Measurements from ENCODE around the gene KTN1.

KTN1 gene

DNA sequence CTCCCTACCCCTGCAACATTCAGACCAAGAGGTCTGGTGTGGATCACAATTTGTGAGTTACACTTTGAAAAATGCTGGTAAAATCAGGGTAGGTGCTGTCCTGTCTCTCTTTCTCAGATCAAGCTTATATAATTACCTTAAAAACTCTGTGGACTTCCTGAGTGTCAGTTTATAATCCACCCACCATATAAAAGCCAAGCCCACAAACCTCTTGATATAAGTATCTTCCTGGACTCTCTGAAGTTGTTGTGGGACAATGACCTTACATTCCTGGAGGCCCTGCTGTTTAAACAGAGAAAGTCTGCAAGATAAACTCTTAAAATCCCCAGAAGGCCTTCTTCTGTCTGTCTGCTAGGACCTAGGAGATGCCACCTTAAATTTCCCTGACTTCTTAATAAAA lies 11.4 kb upstream of the KTN1 start:
- H3K36me3 ChIP-seq (ENCODE audit: insufficient read depth, low read length): no peaks in the 10 kb centered on the region
- no peak overlapping the region for H3K4me3 ChIP-seq
- no peaks in the 10 kb centered on the region for H3K9me3 ChIP-seq (ENCODE audit: low read depth, low read length)
- DNase-seq (ENCODE audit: low read depth, low spot score): no peak
- no peak for TF ChIP-seq FOXP2 (optimal IDR thresholded peaks at IDR 0.05; ENCODE audit: control extremely low read depth, extremely low read length, insufficient read depth)
- TF ChIP-seq EZH2 (IDR thresholded peaks at IDR 0.05): no peak
- TF ChIP-seq POLR2AphosphoS5 (IDR thresholded peaks at IDR 0.05; ENCODE audit: borderline replicate concordance, low read depth, low read length): no peak
- H3K27ac ChIP-seq: 0 out of 2 replicates have a peak overlapping the region, but pooled peaks have one; percentile 27
- no peak overlapping the region for H3K9ac ChIP-seq (ENCODE audit: insufficient read length)

DNA sequence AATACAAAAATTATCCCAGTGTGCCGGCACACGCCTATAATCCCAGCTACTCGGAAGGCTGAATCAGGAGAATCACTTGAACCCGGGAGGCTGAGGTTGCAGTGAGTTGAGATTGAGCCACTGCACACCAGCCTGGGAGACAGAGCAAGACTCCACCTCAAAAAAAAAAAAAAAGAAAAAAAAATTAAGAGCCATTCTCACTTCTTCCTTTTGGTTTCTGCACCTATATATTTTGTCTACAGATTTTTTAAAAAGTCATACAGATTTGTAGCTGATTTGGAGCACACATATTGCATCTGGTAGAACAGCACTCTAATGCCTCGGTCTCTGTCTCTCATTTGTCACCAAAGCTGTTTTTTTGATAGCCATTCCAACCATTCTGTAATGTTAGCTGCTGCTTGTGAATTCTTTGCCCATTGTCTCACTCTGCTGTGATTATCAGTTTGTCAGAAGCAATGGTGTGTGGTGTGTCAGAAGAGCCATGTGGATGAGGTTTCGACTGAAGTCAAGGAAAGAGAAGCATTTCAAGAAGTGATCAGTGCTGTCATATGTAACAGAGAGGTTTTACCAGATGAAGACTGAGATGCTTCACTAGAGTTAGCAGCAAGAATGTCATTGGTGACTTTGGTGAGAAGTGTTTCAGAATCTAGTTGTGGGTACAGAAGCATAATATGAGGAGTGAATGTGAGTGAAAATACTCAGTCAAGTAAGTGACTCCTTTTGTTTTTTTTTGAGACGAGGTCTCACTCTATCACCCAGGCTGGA lies 8.7 kb upstream of the KTN1 start:
- Histone ChIP-seq H3K36me3 (ENCODE audit: insufficient read depth, low read length) (no peaks in the 10 kb centered on the region), H3K4me3 (no peak overlapping the region), H3K9ac (ENCODE audit: insufficient read length) (no peak overlapping the region), H3K27ac (no peak overlapping the region), H3K9me3 (ENCODE audit: low read depth, low read length) (no peaks in the 10 kb centered on the region)
- no peak for DNase-seq (ENCODE audit: low read depth, low spot score)
- no peak for TF ChIP-seq EZH2 (IDR thresholded peaks at IDR 0.05)
- TF ChIP-seq POLR2AphosphoS5 (IDR thresholded peaks at IDR 0.05; ENCODE audit: borderline replicate concordance, low read depth, low read length): no peak
- TF ChIP-seq FOXP2 (optimal IDR thresholded peaks at IDR 0.05; ENCODE audit: control extremely low read depth, extremely low read length, insufficient read depth): no peak

DNA sequence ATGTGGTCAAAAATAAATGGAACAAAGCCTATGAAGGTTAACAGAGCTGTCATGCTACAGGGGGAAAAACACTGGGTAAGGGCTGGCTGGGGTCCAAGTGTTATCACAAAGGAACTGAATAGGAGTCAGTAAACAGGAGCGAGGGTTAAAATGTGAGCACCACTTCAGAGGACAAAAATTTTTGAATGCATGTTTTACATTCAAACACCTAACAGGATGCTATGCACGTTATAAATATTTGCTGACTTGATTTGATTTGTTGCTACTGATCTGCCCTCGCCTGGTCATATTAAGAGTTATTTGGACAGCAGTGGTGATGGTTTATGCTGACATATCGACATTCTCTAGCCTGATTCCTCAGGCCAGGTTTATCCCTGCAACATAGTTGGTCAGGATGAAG lies 7.4 kb upstream of the KTN1 start:
- Histone ChIP-seq H3K9me3 (ENCODE audit: low read depth, low read length) (no peaks in the 10 kb centered on the region), H3K27ac (peak overlapping the region; percentile 44; the same call in 1 of the 2 replicates), H3K9ac (ENCODE audit: insufficient read length) (no peak overlapping the region), H3K4me3 (no peak overlapping the region), H3K36me3 (ENCODE audit: insufficient read depth, low read length) (peaks cover 4% of the 10 kb centered on the region; the same call in 1 of the 2 replicates)
- TF ChIP-seq POLR2AphosphoS5 (IDR thresholded peaks at IDR 0.05; ENCODE audit: borderline replicate concordance, low read depth, low read length) (no peak), EZH2 (IDR thresholded peaks at IDR 0.05) (no peak), FOXP2 (optimal IDR thresholded peaks at IDR 0.05; ENCODE audit: control extremely low read depth, extremely low read length, insufficient read depth) (no peak)
- DNase-seq (ENCODE audit: low read depth, low spot score): no peak

DNA sequence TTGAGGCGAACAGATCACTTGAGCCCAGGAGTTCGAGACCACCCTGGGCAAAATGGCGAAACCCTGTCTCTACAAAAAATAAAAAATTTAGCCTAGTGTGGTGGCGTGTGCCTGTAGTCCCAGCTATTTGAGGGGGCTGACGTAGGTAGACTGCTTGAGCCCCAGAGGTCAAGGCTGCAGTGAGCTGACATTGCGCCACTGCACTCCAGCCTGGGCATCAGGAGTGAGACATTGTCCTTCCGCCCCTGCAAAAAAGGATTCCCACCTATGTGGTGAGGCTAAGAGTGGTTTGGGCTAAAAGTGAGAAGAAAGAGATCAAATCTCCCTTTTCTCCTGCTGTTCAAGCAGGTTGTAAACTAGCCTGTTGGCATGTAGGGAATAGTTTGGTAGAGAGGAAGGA lies 5.0 kb upstream of the KTN1 start:
- Histone ChIP-seq H3K27ac (no peak overlapping the region), H3K9me3 (ENCODE audit: low read depth, low read length) (no peaks in the 10 kb centered on the region)
- TF ChIP-seq EZH2 (IDR thresholded peaks at IDR 0.05): no peak
- no peak for TF ChIP-seq POLR2AphosphoS5 (IDR thresholded peaks at IDR 0.05; ENCODE audit: borderline replicate concordance, low read depth, low read length)

DNA sequence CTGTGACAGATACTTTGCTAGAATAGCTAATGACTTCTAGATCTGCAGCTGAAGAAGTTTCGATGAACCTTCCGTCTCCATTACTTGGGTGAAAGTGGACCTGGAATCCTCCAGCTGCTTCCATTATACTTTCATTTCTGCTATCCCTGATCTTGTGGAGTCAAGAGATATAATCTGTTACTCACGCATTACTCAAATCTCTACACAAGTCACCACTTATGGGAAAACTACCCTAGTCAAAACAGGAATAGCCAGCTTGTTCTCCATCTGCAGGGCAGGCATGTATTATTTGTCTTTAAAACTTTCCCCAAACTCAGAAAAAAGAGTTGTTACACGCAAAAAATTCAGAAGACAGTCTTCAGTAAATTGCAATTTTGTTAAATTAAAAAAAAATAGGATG lies 2.8 kb upstream of the KTN1 start:
- peaks cover 4% of the 10 kb centered on the region; the same call in 1 of the 2 replicates for H3K36me3 ChIP-seq (ENCODE audit: insufficient read depth, low read length)
- no peak overlapping the region for H3K4me3 ChIP-seq
- no peak overlapping the region for H3K9ac ChIP-seq (ENCODE audit: insufficient read length)
- no peak overlapping the region for H3K27ac ChIP-seq
- H3K9me3 ChIP-seq (ENCODE audit: low read depth, low read length): no peaks in the 10 kb centered on the region
- TF ChIP-seq EZH2 (IDR thresholded peaks at IDR 0.05) (no peak), FOXP2 (optimal IDR thresholded peaks at IDR 0.05; ENCODE audit: control extremely low read depth, extremely low read length, insufficient read depth) (no peak), POLR2AphosphoS5 (IDR thresholded peaks at IDR 0.05; ENCODE audit: borderline replicate concordance, low read depth, low read length) (no peak)
- DNase-seq (ENCODE audit: low read depth, low spot score): no peak

More for the DNA sequence above, 5.0 kb upstream of the KTN1 start:
- Histone ChIP-seq H3K4me3 (no peak overlapping the region), H3K9ac (ENCODE audit: insufficient read length) (no peak overlapping the region), H3K36me3 (ENCODE audit: insufficient read depth, low read length) (peaks cover 4% of the 10 kb centered on the region; the same call in 1 of the 2 replicates)
- no peak for DNase-seq (ENCODE audit: low read depth, low spot score)

DNA sequence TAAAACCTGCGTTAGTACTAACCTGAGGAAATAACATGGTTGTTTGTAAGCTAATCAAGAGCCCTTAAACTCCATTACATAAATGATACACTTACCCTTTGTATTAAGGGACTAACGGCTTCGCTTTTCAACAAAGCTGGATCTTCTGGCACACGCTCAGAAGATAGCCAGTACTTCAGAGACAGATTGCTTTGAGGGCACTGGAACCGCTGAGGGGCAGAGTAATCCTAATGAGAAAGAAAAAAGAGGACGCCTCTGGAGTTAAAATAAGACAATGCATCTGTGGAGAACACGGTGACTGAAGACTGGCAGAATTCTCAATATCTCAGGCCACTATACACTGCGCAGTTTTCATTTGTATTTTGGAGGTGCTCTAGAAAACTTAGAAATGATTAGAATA lies 1.5 kb upstream of the KTN1 start:
- H3K27ac ChIP-seq: peak overlapping the region; percentile 12; the same call in 1 of the 2 replicates
- H3K9me3 ChIP-seq (ENCODE audit: low read depth, low read length): no peaks in the 10 kb centered on the region
- no peak for DNase-seq (ENCODE audit: low read depth, low spot score)
- H3K36me3 ChIP-seq (ENCODE audit: insufficient read depth, low read length): peaks cover 4% of the 10 kb centered on the region; the same call in 1 of the 2 replicates
- H3K4me3 ChIP-seq: peak overlapping the region; percentile 94
- TF ChIP-seq POLR2AphosphoS5 (IDR thresholded peaks at IDR 0.05; ENCODE audit: borderline replicate concordance, low read depth, low read length): no peak
- TF ChIP-seq FOXP2 (optimal IDR thresholded peaks at IDR 0.05; ENCODE audit: control extremely low read depth, extremely low read length, insufficient read depth): no peak
- H3K9ac ChIP-seq (ENCODE audit: insufficient read length): peak overlapping the region; percentile 84

DNA sequence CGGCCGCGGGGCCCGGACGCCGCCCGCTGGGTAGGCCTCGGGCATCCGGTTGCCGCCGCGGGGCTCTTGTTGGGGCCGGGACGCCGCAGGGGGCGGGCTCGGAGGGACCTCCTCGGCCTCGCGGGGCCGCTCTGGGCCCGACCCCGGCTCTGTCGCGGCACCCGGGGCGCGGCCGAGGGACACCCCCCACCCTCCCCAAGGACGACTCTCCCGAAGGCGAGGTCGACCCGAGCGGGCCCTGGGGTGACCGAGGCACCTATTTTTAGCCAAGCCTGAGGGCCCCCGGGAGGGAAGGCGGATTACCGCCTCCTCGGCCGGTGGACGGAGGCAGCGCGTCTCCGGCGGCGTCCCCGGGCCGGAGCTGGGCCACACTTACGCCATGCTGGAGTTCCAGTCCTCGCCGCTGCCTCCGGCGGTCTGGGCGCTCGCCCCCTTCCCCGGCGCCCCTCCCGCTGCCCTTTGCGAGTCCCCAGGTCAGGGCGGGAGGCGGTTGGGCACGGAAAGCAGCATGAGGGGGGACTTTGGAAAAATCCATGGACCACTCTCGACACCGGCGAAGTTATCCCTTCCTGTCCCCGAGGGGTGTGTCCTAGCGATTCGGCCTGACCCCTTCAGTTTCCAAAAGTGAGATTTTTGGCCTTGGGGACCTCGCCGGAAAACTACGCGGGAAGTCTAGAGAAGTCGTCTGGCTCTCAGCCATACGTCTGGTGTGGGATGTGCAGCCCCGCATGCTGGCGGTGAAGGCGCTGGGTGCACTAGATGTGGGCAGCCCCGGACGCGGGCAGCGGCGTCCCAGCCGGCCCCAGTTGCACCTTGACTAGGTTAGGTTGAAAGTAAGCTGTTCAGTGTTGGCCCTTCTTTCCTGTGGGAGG lies 699 bp downstream of the KTN1 start:
- H3K36me3 ChIP-seq (ENCODE audit: insufficient read depth, low read length): peaks cover 4% of the 10 kb centered on the region; the same call in 1 of the 2 replicates
- TF ChIP-seq EZH2 (IDR thresholded peaks at IDR 0.05) (no peak), POLR2AphosphoS5 (IDR thresholded peaks at IDR 0.05; ENCODE audit: borderline replicate concordance, low read depth, low read length) (no peak), FOXP2 (optimal IDR thresholded peaks at IDR 0.05; ENCODE audit: control extremely low read depth, extremely low read length, insufficient read depth) (no peak)
- H3K4me3 ChIP-seq: peak overlapping the region; percentile 91
- no peaks in the 10 kb centered on the region for H3K9me3 ChIP-seq (ENCODE audit: low read depth, low read length)
- no peak for DNase-seq (ENCODE audit: low read depth, low spot score)
- peak overlapping the region; percentile 81 for H3K27ac ChIP-seq
- H3K9ac ChIP-seq (ENCODE audit: insufficient read length): peak overlapping the region; percentile 83

DNA sequence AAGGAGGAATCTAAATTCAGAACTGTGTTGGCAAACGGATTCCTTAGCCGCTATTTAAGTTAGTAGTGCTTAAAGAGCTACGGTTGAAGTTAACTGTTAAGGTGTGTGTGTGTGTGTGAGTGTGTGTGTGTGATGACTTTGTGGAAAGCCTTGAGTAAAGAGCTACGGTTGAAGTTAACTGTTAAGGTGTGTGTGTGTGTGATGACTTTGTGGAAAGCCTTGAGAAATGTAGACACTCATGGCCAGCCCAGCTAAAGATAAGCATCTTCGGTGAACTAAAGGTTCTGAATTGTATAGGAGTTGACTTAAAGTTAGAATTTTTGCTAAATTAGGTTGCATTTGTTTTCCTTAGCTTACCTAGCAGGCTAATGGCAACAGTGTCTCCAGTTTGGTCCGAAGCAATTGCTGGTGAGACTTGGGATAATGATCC lies 1.4 kb downstream of the KTN1 start:
- Histone ChIP-seq H3K36me3 (ENCODE audit: insufficient read depth, low read length) (peaks cover 4% of the 10 kb centered on the region; the same call in 1 of the 2 replicates), H3K9ac (ENCODE audit: insufficient read length) (peak overlapping the region; percentile 83), H3K4me3 (peak overlapping the region; percentile 91), H3K27ac (peak overlapping the region; percentile 81), H3K9me3 (ENCODE audit: low read depth, low read length) (no peaks in the 10 kb centered on the region)
- TF ChIP-seq EZH2 (IDR thresholded peaks at IDR 0.05) (no peak), FOXP2 (optimal IDR thresholded peaks at IDR 0.05; ENCODE audit: control extremely low read depth, extremely low read length, insufficient read depth) (no peak), POLR2AphosphoS5 (IDR thresholded peaks at IDR 0.05; ENCODE audit: borderline replicate concordance, low read depth, low read length) (no peak)
- DNase-seq (ENCODE audit: low read depth, low spot score): no peak
